Right lobe of liver (tissue), 6 donors: ENCODE measurements around the gene CYP2D6. TPM values are rescaled to one million over a fixed set of nuclear protein-coding genes. Genes with fewer than 3 reads are reported as not detected.
"Not testable (repeated sequence)": the region's sequence is repeated elsewhere in the genome, so short reads cannot be mapped to it uniquely, and the experiment has no call there.

Experiments
- ATAC-seq, 4 donors: fragments of 200-7000 bp; cut with Tn5 transposase; one replicate each; pipeline ENCODE4 v1.9.1; 2020; ENCODE audit warnings: mild to moderate bottlenecking in 4 of 4, moderate library complexity in 4 of 4
- DNase-seq, 3 donors: peaks; one replicate each; pipeline ENCODE4 v3.0.0-alpha.2; 2020
- H3K27ac ChIP-seq, 3 donors: fragments of 200-600 bp; one replicate each; pipeline ENCODE4 v1.8.0; 2022
- H3K27me3 ChIP-seq, 2 donors: fragments of 200-600 bp; one replicate each; pipeline ENCODE4 v1.8.0; 2022
- H3K36me3 ChIP-seq, 4 donors: fragments of 200-600 bp; sonication (generic) in 1 of 4; one replicate each; pipeline versions ENCODE4 v1.5.1 to v1.8.0; 2017 to 2022; ENCODE audit warnings: control low read depth in 1 of 4
- H3K4me1 ChIP-seq, 4 donors: fragments of 200-600 bp; sonication (generic) in 1 of 4; one replicate each; pipeline versions ENCODE4 v1.5.1 to v1.8.0; 2017 to 2022; ENCODE audit warnings: control low read depth in 1 of 4
- H3K4me3 ChIP-seq, 3 donors: fragments of 200-600 bp; one replicate each; pipeline ENCODE4 v1.8.0; 2022
- H3K9me3 ChIP-seq, 4 donors: fragments of 200-600 bp; sonication (generic) in 1 of 4; one replicate each; pipeline versions ENCODE4 v1.5.1 to v1.8.0; 2017 to 2022; ENCODE audit warnings: control low read depth in 1 of 4
- CTCF ChIP-seq, 4 donors: fragments of 200-600 bp in 3 of 4; fragments of 450-650 bp in 1 of 4; IDR thresholded peaks; one replicate each; pipeline versions ENCODE4 v1.5.1 to v1.8.0; 2016 to 2022; ENCODE audit warnings: antibody characterized with exemption in 4 of 4, mild to moderate bottlenecking in 2 of 4
- POLR2A ChIP-seq: fragments of 450-650 bp; IDR thresholded peaks from one replicate; pipeline ENCODE4 v1.6.1; 2017; ENCODE audit warnings: antibody characterized with exemption, mild to moderate bottlenecking
- WGBS: methylation state at CpG from one replicate; pipeline ENCODE4 v1.1.6; 2018; ENCODE audit warnings: low coverage, low lambda C conversion rate; ENCODE audit not compliant: insufficient coverage; ENCODE audit errors: missing lambda C conversion rate; 5-methylcytosine and 5-hydroxymethylcytosine counted together
- intact Hi-C, 2 donors: fragments of 100-400 bp; cut with DNase I; formaldehyde crosslinking; loops; one replicate each; pipeline versions ENCODE4 v1.11.2 to v1.14.1; 2022
- total RNA-seq, 6 experiments: library from RNA; depleted of rRNA in 2 of 6; stranded (reverse); fragments of >200 nt in 2 of 6; fragmentation: NEBNext Ultra II Directional in 3 of 6; extraction: Animal tissue kit (Norgen Biotek cat#: 25700) in 3 of 6; gene quantifications; one replicate each; pipeline versions ENCODE4 v1.1.0 to v1.2.4, GENCODE V29; 2016 to 2023
- donor health status: DM: no; HTN: yes; CAD: no.
- donor health status: DM: no; HTN: no; CAD: no.
- donor health status: DM: no; HTN: no; CAD: no.
- donor health status: DM: no; HTN: yes; CAD: no.
- donor health status: DM: no; HTN: yes; CAD: no.

Gene CYP2D6
- total RNA-seq, 6 experiments from 2014 or later: 104 to 400 (median 283) TPM

GRCh38 chr22:42114721-42115120 is 15.9 kb downstream of the CYP2D6 start:
- intact Hi-C loops: no loop called here
- Histone ChIP-seq H3K4me3 (no peak overlapping the region), H3K4me1 (peaks cover 0 to 7% (median 0%) of the 10 kb centered on the region in 4 donors), H3K36me3 (no peaks in the 10 kb centered on the region), H3K27me3 (no peaks in the 10 kb centered on the region), H3K27ac (no peak overlapping the region), H3K9me3 (no peaks in the 10 kb centered on the region)
- TF ChIP-seq POLR2A (no peak), CTCF (IDR thresholded peaks at IDR 0.05) (peak in 2 of 4 donors; percentile 27 to 37)
- DNase-seq: no peak
- ATAC-seq: peak in 1 of 4 donors; percentile 30
- 100% methylated on average over 1 of the region's 7 CpGs for WGBS

GRCh38 chr22:42112793-42113192 is 17.8 kb downstream of the CYP2D6 start:
- H3K4me1 ChIP-seq, H3K27me3 ChIP-seq, H3K9me3 ChIP-seq, H3K4me3 ChIP-seq, H3K27ac ChIP-seq, ATAC-seq, intact Hi-C loops, DNase-seq, H3K36me3 ChIP-seq: not testable (repeated sequence)
- WGBS: 3% methylated on average over 4 of the region's 4 CpGs
- TF ChIP-seq CTCF (IDR thresholded peaks at IDR 0.05): peak; percentile 16 to 38 (median 22)

- Histone ChIP-seq H3K36me3 (no peaks in the 10 kb centered on the region), H3K9me3 (no peaks in the 10 kb centered on the region), H3K4me1 (peaks cover 0 to 9% (median 0%) of the 10 kb centered on the region in 4 donors), H3K27me3 (no peaks in the 10 kb centered on the region), H3K4me3 (no peak overlapping the region), H3K27ac (no peak overlapping the region)
- ATAC-seq (no peak), DNase-seq (no peak)
- WGBS: 68% methylated on average over 3 of the region's 4 CpGs
- no peak for TF ChIP-seq CTCF (IDR thresholded peaks at IDR 0.05)
- no peak for TF ChIP-seq POLR2A
- intact Hi-C loops: no loop called here
Observed at GRCh38 chr22:42111798-42112197, 18.8 kb downstream of the CYP2D6 start.

GRCh38 chr22:42108848-42109247 is 21.8 kb downstream of the CYP2D6 start:
- intact Hi-C loops: no loop called here
- Histone ChIP-seq H3K9me3 (peaks cover 0 to 6% (median 0%) of the 10 kb centered on the region in 4 donors), H3K27me3 (no peaks in the 10 kb centered on the region), H3K4me3 (no peak overlapping the region), H3K36me3 (no peaks in the 10 kb centered on the region), H3K27ac (no peak overlapping the region), H3K4me1 (peaks cover 0 to 3% (median 0%) of the 10 kb centered on the region in 4 donors)
- 32% methylated on average over 3 of the region's 18 CpGs for WGBS
- DNase-seq: no peak
- TF ChIP-seq POLR2A (no peak), CTCF (IDR thresholded peaks at IDR 0.05) (no peak)
- no peak for ATAC-seq

- 98% methylated on average over 4 of the region's 6 CpGs for WGBS
- intact Hi-C loops, H3K27me3 ChIP-seq, H3K36me3 ChIP-seq, ATAC-seq, DNase-seq, H3K27ac ChIP-seq, H3K4me3 ChIP-seq, H3K4me1 ChIP-seq: not testable (repeated sequence)
- peaks cover 0 to 14% (median 2%) of the 10 kb centered on the region in 4 donors for H3K9me3 ChIP-seq
Observed at GRCh38 chr22:42104332-42104860, 26.2 kb downstream of the CYP2D6 start.
